ENCODE measurements around the gene STARD8.

STARD8 gene

GRCh38 chrX:68761086-68761485, 113.6 kb downstream of the STARD8 start:
- no peaks in the 10 kb centered on the region for H3K27me3 ChIP-seq (ENCODE audit: low read depth, low read length)

GRCh38 chrX:68762766-68763165, 115.3 kb downstream of the STARD8 start:
- Histone ChIP-seq H3K36me3 (replicated peaks; ENCODE audit: low read depth, low read length) (no peaks in the 10 kb centered on the region), H3K4me2 (ENCODE audit: low read length) (no peak overlapping the region), H3K4me3 (ENCODE audit: low read length) (no peak overlapping the region), H3K4me1 (ENCODE audit: low read length) (no peaks in the 10 kb centered on the region), H4K20me1 (ENCODE audit: insufficient read depth, low read length) (no peaks in the 10 kb centered on the region), H3K9ac (ENCODE audit: low read length) (no peak overlapping the region), H3K27me3 (ENCODE audit: low read depth, low read length) (no peaks in the 10 kb centered on the region), H3K9me3 (ENCODE audit: insufficient read depth, low read length) (no peaks in the 10 kb centered on the region), H2AFZ (ENCODE audit: low read depth, low read length) (no peak overlapping the region), H3K27ac (ENCODE audit: low read length) (no peak overlapping the region), H3K79me2 (ENCODE audit: low read length) (no peaks in the 10 kb centered on the region)
- no peak for TF ChIP-seq EZH2phosphoT487 (IDR thresholded peaks at IDR 0.05; ENCODE audit: low read depth)

More at GRCh38 chrX:68761086-68761485, 113.6 kb downstream of the STARD8 start:
- H3K36me3 ChIP-seq (replicated peaks; ENCODE audit: low read depth, low read length): no peaks in the 10 kb centered on the region
- no peaks in the 10 kb centered on the region for H3K9me3 ChIP-seq (ENCODE audit: insufficient read depth, low read length)
- H3K4me3 ChIP-seq (ENCODE audit: low read length): no peak overlapping the region
- H3K4me1 ChIP-seq (ENCODE audit: low read length): no peaks in the 10 kb centered on the region
- H3K79me2 ChIP-seq (ENCODE audit: low read length): no peaks in the 10 kb centered on the region
- no peak overlapping the region for H3K4me2 ChIP-seq (ENCODE audit: low read length)
- TF ChIP-seq CTCF (IDR thresholded peaks at IDR 0.05; ENCODE audit: low read depth, low read length) (no peak), EZH2phosphoT487 (IDR thresholded peaks at IDR 0.05; ENCODE audit: low read depth) (no peak)
- H3K9ac ChIP-seq (ENCODE audit: low read length): no peak overlapping the region
- H3K27ac ChIP-seq (ENCODE audit: low read length): no peak overlapping the region
- no peak overlapping the region for H2AFZ ChIP-seq (ENCODE audit: low read depth, low read length)
- H4K20me1 ChIP-seq (ENCODE audit: insufficient read depth, low read length): no peaks in the 10 kb centered on the region

- no peaks in the 10 kb centered on the region for H3K27me3 ChIP-seq (ENCODE audit: low read depth, low read length)
- no peaks in the 10 kb centered on the region for H3K9me3 ChIP-seq (ENCODE audit: insufficient read depth, low read length)
- no peak overlapping the region for H3K27ac ChIP-seq (ENCODE audit: low read length)
- TF ChIP-seq CTCF (IDR thresholded peaks at IDR 0.05; ENCODE audit: low read depth, low read length): no peak
- TF ChIP-seq EZH2phosphoT487 (IDR thresholded peaks at IDR 0.05; ENCODE audit: low read depth): no peak
- H3K9ac ChIP-seq (ENCODE audit: low read length): no peak overlapping the region
- no peaks in the 10 kb centered on the region for H4K20me1 ChIP-seq (ENCODE audit: insufficient read depth, low read length)
- H2AFZ ChIP-seq (ENCODE audit: low read depth, low read length): no peak overlapping the region
- no peak overlapping the region for H3K4me2 ChIP-seq (ENCODE audit: low read length)
- H3K36me3 ChIP-seq (replicated peaks; ENCODE audit: low read depth, low read length): no peaks in the 10 kb centered on the region
- no peak overlapping the region for H3K4me3 ChIP-seq (ENCODE audit: low read length)
- no peaks in the 10 kb centered on the region for H3K79me2 ChIP-seq (ENCODE audit: low read length)
- H3K4me1 ChIP-seq (ENCODE audit: low read length): no peaks in the 10 kb centered on the region
Measured at GRCh38 chrX:68763481-68763880, 116.0 kb downstream of the STARD8 start.

Measured in OCI-LY3 (cell line).